ENCODE results near the gene NAA20. TPM values are rescaled to one million over a fixed set of nuclear protein-coding genes. Genes with fewer than 3 reads are reported as not detected.

NAA20 gene
- polyA plus RNA-seq, 3 donors = 39.4 to 103 (median 94.0) TPM

DNA sequence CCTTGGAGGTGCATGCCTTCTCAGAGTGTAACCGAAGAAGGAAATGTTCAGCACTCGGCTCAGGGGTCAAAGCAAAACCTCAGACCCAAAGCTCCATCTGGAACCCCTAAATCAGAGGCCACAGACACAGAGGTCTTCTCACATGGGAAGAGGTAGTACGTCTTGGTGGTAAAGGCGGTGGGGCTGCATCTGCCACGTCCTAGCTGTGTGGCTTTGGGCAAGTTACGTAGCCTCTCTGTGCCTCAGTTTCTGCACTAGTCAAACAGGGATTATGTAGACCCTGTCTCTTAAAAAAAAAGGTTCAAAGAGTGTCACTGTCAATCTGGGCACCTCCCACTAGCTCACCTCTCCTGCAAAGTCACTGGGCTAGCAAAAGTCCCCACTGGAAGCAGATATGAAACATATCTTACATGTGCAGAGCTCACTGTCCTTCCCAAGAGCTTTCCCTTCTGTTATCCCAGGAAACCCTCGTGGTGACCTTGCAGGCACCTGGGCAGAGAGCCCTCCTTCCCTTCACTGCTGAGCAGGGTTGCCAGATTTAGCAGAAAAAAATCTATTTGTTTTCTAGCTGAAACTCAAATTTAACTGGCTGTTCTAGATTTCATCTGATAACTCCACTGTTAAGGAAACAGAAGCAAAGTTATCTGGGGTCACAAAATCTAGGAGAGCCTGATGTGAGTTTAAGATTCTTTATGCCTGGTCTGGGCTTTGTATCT lies 18.0 kb upstream of the NAA20 start:
- H3K36me3 ChIP-seq (replicated peaks in 1 of 2; ENCODE audit: control insufficient read depth in 1 of 2, insufficient read depth in 2 of 2, low read length in 2 of 2) = peaks cover 47 to 72% of the 10 kb centered on the region in 2 donors
- WGBS (ENCODE audit: insufficient coverage) = 75% methylated on average over 3 of the region's 7 CpGs
- peaks cover 0 to 2% (median 0%) of the 10 kb centered on the region in 3 donors for H3K27me3 Mint-ChIP-seq (ENCODE audit: low read depth in 3 of 3)
- no peak overlapping the region for H3K4me3 ChIP-seq (replicated peaks in 1 of 3; ENCODE audit: low read depth in 2 of 3, low read length in 3 of 3)
- no peak overlapping the region for H3K4me3 Mint-ChIP-seq
- no peak overlapping the region for H3K4me2 ChIP-seq (replicated peaks; ENCODE audit: extremely low read depth, low read length, poor library complexity, severe bottlenecking)
- H3K9me3 ChIP-seq (replicated peaks in 1 of 2; ENCODE audit: control insufficient read depth in 1 of 2, insufficient read depth in 1 of 2, low read length in 2 of 2) = no peaks in the 10 kb centered on the region
- H3K4me1 Mint-ChIP-seq = peaks cover 71% of the 10 kb centered on the region
- no peak for DNase-seq
- no peak overlapping the region for H2AFZ ChIP-seq (ENCODE audit: insufficient read depth, low read depth, low read length, poor library complexity, severe bottlenecking)
- H3K36me3 Mint-ChIP-seq = peaks cover 60 to 75% of the 10 kb centered on the region in 2 donors
- H4K20me1 ChIP-seq (ENCODE audit: insufficient read depth, low read length) = peaks cover 3% of the 10 kb centered on the region
- peak overlapping the region in 5 of 7 donors; percentile 35 to 76 (median 41) for H3K27ac Mint-ChIP-seq
- no peak overlapping the region for H3K9ac ChIP-seq (ENCODE audit: insufficient read depth, low read length, poor library complexity, severe bottlenecking)
- peaks cover 34% of the 10 kb centered on the region for H3K79me2 ChIP-seq (ENCODE audit: insufficient read depth, low read length)
- H3K4me1 ChIP-seq (ENCODE audit: control insufficient read depth in 1 of 2, insufficient read depth in 2 of 2, low read length in 2 of 2) = peaks cover 69 to 71% of the 10 kb centered on the region in 2 donors
- peak overlapping the region in 1 of 2 donors; percentile 64 for H3K27ac ChIP-seq (ENCODE audit: low read depth in 1 of 2, low read length in 2 of 2)
- TF ChIP-seq, protein P1, sequence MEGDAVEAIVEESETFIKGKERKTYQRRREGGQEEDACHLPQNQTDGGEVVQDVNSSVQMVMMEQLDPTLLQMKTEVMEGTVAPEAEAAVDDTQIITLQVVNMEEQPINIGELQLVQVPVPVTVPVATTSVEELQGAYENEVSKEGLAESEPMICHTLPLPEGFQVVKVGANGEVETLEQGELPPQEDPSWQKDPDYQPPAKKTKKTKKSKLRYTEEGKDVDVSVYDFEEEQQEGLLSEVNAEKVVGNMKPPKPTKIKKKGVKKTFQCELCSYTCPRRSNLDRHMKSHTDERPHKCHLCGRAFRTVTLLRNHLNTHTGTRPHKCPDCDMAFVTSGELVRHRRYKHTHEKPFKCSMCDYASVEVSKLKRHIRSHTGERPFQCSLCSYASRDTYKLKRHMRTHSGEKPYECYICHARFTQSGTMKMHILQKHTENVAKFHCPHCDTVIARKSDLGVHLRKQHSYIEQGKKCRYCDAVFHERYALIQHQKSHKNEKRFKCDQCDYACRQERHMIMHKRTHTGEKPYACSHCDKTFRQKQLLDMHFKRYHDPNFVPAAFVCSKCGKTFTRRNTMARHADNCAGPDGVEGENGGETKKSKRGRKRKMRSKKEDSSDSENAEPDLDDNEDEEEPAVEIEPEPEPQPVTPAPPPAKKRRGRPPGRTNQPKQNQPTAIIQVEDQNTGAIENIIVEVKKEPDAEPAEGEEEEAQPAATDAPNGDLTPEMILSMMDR (IDR thresholded peaks at IDR 0.05) = no peak
- intact Hi-C loops (cut with micrococcal nuclease) = loop anchor here (5.0 to 10.0 kb wide), 4 partner anchors 97 to 307 kb away; no protein-coding TSS in a partner anchor
- H3K27me3 ChIP-seq (ENCODE audit: control insufficient read depth in 2 of 2, insufficient read depth in 2 of 2, low read length in 2 of 2) = no peaks in the 10 kb centered on the region
- H3K9me3 Mint-ChIP-seq = peaks cover 0 to 2% (median 0%) of the 10 kb centered on the region in 7 donors

DNA sequence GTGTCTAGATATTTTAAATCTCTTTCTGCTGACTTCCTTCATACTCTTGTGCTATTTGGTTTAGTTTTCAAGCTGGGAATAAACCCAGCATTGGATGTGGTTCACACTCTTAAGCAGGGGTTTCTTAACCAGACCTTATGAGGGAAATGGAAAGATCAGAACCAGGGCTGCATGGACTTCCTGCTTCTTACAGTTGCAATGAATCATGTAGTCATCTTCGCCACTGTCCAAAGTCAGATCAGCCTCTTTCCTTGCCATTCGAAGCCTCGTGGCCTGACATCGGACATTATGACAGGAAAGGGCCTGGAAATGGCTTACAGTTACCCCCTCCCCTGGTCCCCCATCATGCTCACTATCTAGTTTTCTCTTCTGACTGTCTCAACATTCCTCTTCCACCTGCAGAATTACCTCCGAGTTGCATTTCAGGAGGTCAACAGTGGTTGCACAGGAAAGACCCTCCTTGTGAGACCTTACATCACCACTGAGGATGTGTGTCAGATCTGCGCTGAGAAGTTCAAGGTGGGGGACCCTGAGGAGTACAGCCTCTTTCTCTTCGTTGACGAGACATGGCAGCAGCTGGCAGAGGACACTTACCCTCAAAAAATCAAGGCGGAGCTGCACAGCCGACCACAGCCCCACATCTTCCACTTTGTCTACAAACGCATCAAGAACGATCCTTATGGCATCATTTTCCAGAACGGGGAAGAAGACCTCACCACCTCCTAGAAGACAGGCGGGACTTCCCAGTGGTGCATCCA lies 16.8 kb upstream of the NAA20 start:
- intact Hi-C loops (cut with micrococcal nuclease) = no loop called here
- Mint-ChIP-seq H3K4me3 (no peak overlapping the region), H3K4me1 (peaks cover 79% of the 10 kb centered on the region)

More for the DNA sequence above, 16.8 kb upstream of the NAA20 start:
- Mint-ChIP-seq H3K36me3 (peaks cover 52 to 72% of the 10 kb centered on the region in 2 donors), H3K27me3 (ENCODE audit: low read depth in 3 of 3) (peaks cover 0 to 2% (median 0%) of the 10 kb centered on the region in 3 donors), H3K9me3 (peaks cover 0 to 4% (median 0%) of the 10 kb centered on the region in 7 donors), H3K27ac (peak overlapping the region; percentile 22 to 83 (median 58))
- WGBS (ENCODE audit: insufficient coverage) = 61% methylated on average over 8 of the region's 14 CpGs
- H3K9ac ChIP-seq (ENCODE audit: insufficient read depth, low read length, poor library complexity, severe bottlenecking) = no peak overlapping the region
- H4K20me1 ChIP-seq (ENCODE audit: insufficient read depth, low read length) = no peaks in the 10 kb centered on the region
- DNase-seq = peak; percentile 49 to 72 (median 67)
- peak overlapping the region; percentile 36 to 64 for H3K27ac ChIP-seq (ENCODE audit: low read depth in 1 of 2, low read length in 2 of 2)
- H3K79me2 ChIP-seq (ENCODE audit: insufficient read depth, low read length) = peaks cover 33% of the 10 kb centered on the region
- H3K36me3 ChIP-seq (replicated peaks in 1 of 2; ENCODE audit: control insufficient read depth in 1 of 2, insufficient read depth in 2 of 2, low read length in 2 of 2) = peaks cover 40 to 64% of the 10 kb centered on the region in 2 donors
- TF ChIP-seq, protein P1 (IDR thresholded peaks at IDR 0.05) = no peak
- no peaks in the 10 kb centered on the region for H3K9me3 ChIP-seq (replicated peaks in 1 of 2; ENCODE audit: control insufficient read depth in 1 of 2, insufficient read depth in 1 of 2, low read length in 2 of 2)
- no peak overlapping the region for H2AFZ ChIP-seq (ENCODE audit: insufficient read depth, low read depth, low read length, poor library complexity, severe bottlenecking)
- peak overlapping the region; percentile 5 for H3K4me2 ChIP-seq (replicated peaks; ENCODE audit: extremely low read depth, low read length, poor library complexity, severe bottlenecking)
- no peaks in the 10 kb centered on the region for H3K27me3 ChIP-seq (ENCODE audit: control insufficient read depth in 2 of 2, insufficient read depth in 2 of 2, low read length in 2 of 2)
- no peak overlapping the region for H3K4me3 ChIP-seq (replicated peaks in 1 of 3; ENCODE audit: low read depth in 2 of 3, low read length in 3 of 3)
- peaks cover 78 to 81% of the 10 kb centered on the region in 2 donors for H3K4me1 ChIP-seq (ENCODE audit: control insufficient read depth in 1 of 2, insufficient read depth in 2 of 2, low read length in 2 of 2)
